GM21515 (cell line): Measurements from ENCODE around the gene N4BP2.

Experiments used
- ATAC-seq: cut with Tn5 transposase; IDR thresholded peaks from one replicate; pipeline ENCODE4 v1.9.1; 2021; ENCODE audit not compliant: unreplicated experiment

Gene N4BP2

DNA sequence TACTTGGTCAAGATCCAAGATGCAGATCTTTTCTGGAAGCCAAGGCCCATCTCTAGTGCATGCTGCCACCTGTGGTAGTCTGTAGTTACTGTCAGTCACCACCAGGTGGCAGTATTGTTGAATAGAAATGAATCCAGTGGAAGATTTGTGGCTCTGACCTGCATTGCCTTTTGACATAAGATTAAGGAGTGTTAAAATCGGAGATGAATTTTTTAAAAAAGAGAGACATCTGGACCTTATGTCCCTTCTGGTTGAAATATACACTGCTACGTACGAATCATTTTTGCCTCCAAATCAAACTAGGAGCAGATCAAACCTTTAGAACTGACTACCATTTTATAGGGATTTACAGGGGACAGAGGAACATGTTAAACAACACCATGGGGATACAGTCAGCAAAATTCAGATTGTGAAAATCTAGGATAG, 93.3 kb downstream of the N4BP2 start:
- ATAC-seq, result peak; percentile 69

DNA sequence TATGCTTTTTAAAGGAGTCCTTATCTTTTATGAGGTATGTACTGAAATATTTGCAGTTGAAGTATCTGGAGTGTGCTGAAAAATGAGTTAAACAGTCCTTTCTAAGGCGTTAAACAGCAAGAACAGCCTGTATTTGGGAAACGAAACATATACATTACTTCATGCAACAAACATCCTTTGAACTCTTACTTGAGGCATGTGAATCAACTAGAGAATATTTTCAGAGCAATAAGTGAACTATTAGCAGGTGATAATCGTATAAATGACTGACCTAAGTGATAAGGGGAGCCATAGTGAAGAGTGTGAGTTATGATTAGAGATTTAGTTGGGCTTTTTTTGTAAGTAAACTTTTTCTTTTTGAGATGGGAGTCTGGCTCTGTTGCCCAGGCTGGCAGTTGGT, 94.3 kb downstream of the N4BP2 start:
- ATAC-seq, result no peak

DNA sequence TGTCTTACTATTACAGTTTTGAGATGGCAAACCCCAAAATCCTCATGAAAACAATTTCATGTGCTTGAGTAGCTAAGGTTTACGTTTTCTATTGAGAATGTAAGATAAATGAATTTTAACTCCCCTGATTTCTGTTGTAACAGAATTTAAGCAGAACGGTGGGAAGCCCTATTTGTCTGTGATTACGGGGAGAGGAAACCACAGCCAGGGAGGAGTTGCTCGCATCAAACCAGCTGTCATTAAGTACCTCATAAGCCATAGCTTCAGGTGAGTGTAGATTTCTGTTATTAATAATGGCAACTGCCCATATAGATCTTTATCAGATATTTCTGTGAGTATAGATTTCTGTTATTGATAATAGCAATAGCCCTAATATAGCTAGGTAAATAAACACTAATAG, 96.0 kb downstream of the N4BP2 start:
- ATAC-seq, result no peak

DNA sequence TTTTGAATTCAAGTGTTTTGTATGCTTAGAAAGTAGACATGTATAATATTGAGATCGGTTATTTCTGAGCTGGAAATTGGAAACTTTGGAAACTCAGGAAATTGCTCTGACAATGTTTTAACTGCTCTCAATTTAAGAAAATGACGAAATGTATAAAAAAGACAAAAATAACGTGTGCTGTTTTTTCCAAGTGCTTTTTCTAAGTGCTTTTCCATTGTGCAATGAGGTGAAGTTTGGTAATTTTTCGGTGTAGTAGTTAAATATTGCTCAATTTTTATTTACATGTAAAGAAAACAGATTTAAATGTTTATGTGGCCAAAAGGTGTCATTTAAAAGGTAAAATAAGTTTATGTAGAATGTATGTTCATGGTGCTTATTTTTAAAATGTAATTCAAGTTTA, 100.8 kb downstream of the N4BP2 start:
- no peak for ATAC-seq

DNA sequence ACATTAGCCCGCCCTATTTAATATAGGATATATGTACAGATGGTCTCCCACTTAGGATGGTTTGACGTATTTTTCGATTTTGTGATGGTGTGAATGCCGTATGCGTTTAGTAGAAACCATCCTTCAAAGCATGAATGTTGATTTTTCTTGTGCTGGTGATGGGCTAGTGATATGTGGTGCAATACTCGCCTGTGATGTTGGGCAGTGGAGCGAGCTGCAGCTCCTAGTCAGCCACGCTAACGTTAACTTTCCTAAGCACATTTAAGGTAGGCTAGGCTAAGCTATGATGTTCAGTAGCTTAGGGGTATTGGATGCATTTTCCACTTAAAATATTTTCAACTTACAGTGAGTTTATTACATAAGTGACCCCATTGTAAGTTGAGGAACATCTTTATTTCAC, 103.6 kb downstream of the N4BP2 start:
- no peak for ATAC-seq

GRCh38 chr4:40164459-40164858, 107.8 kb downstream of the N4BP2 start:
- ATAC-seq, result no peak

DNA sequence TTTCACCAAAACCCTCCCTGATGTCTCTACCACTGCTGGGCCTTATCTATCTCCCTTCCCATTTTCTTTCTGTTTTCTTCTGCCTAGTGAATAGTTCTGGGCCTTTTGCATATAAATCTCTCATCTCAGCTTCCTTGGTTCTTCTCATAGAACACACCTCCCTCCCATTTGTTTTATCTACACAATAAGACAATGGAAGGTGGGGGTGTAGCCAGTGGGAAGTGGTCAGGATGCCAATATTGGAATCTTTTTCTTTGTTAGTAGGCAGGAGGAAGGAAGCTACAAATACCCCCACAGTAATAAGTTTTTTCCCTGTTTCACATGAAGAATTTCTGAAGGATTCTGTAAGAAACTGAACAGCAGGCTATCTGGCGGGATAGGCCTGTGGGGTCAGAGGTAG, 109.3 kb downstream of the N4BP2 start:
- no peak for ATAC-seq

DNA sequence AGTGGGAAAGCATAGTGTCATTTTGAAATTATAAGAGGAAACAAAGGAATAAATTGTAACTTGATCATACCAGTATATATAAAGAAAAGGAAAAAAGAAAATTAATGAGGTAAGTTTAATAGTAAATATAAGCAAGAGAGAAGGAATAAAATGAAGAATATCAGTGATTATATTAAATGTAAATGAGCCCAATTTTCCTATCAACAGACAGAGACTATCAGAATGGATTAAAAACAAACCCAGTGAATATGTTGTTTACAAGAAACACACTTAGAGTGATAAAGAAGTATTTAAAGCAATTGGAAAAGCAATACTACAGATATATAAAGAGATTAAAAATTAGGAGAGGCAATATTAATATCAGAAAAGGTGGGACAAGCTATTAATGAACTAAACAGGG, 111.4 kb downstream of the N4BP2 start:
- no peak for ATAC-seq

GRCh38 chr4:40170588-40170987, 113.9 kb downstream of the N4BP2 start:
- no peak for ATAC-seq

DNA sequence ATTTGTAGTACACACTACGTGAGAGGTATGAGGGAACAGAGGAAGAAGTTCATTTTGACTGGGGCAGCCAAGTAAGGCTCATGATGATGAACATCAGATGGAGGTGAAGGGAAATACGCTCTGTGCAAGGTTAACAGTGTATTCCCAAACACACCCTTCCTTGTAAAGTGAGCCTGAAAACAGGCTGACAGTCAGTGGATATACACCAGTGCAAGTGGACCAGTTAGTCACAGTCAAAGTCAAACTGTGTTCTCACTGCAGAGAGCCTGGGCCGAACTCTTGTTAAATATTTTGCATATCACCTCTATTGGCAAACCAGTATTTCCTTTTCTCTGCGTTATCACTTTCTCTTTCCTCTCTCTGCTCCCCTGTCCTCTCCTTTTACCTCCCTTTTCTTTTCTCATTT, 116.8 kb downstream of the N4BP2 start:
- ATAC-seq, result peak; percentile 65

DNA sequence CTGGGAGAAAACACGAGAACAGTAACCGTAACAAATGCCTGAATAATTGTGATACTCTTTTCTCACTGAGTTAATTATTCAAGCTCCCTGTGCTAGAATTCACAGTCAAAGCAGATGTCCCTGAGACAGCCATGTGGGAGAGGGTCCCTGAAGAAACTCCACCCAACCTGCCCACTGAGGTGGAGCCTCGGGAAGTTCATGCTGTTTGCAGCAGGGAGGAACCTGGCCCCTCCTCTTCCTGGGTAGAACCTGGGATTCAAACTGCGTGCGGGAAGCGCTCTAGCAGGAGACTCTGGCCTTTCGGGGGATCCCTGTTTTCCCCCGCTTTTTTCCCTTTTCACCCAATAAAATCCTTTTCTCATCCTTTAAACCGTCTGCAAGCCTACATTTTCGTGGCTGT, 120.0 kb downstream of the N4BP2 start:
- ATAC-seq, result no peak

- no peak for ATAC-seq
Measured at GRCh38 chr4:40177591-40177990, 120.9 kb downstream of the N4BP2 start.

DNA sequence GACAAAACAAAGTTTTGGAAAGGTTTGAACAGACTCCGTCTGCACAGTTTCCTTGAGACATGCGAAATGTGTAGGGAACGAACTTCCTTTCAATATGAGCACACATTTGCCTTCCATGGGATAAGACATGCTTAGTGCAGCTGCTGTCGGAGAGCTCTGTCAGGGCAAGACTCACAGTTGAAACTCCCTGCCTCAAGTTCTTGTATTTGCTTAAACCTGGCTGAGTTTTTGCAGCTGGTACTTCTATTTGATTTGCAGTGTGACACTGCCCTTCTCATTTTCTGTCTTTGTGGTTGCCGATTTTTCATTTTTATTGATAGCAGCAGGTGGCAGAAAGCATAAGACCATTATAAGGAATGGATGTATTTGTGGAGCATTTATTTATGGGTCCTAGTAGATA, 122.0 kb downstream of the N4BP2 start:
- ATAC-seq, result no peak

DNA sequence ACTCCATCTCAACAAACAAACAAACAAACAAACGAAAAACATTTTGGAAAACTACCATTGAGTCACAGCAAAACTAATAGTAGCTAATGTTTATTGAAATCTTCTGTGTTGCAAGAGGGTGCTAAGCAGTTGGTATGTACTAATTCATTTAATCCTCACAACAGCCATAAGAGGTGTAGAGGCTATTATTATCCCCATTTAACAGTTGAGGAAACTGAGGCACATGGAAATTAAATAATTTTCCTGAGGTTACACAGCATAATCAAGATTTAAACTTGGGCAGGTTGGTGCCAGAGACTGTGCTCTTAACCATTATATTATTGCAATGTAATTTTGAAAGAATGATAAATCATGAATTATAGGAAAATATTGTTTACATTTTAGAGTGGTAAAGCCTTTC, 122.7 kb downstream of the N4BP2 start:
- no peak for ATAC-seq

DNA sequence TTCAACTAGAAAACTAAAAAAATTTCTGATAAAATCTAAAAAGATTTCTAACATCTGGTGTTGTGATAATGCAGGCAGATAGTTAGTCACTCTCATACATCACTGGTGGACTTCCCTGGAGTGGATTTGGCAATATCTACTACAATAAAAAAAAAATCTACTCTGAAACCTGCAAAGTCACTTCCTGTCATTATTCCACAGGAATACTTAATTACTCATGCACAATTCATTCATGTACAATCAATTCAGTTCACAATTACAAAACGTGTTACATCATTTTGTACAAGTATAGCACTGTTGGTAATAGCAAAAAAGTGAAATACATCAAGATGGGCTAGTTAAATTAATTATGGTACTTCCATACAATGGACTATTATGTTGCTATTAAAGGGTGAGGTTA, 123.7 kb downstream of the N4BP2 start:
- ATAC-seq, result no peak

- ATAC-seq, result no peak
Measured at GRCh38 chr4:40182001-40182400, 125.4 kb downstream of the N4BP2 start.

DNA sequence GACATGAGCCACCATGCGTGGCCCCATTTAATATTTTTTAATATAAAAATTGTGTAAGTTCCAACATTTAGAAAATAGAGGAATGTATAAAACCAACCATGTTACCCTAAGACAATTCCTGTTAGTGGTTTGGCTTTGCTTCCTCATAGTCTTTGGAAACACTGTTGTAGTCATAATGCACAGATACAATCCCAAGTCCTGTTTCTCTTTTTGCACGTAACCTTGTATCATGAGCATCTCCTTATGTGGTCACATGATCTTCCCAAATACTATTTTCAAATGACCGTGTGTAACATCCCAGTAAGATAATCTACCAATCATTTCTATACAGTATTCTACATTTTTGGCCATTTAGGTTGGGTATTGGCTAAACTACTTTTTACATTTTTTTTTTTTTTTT, 126.3 kb downstream of the N4BP2 start:
- ATAC-seq, result no peak

- ATAC-seq, result no peak
Measured at GRCh38 chr4:40183615-40184411, 127.2 kb downstream of the N4BP2 start.

DNA sequence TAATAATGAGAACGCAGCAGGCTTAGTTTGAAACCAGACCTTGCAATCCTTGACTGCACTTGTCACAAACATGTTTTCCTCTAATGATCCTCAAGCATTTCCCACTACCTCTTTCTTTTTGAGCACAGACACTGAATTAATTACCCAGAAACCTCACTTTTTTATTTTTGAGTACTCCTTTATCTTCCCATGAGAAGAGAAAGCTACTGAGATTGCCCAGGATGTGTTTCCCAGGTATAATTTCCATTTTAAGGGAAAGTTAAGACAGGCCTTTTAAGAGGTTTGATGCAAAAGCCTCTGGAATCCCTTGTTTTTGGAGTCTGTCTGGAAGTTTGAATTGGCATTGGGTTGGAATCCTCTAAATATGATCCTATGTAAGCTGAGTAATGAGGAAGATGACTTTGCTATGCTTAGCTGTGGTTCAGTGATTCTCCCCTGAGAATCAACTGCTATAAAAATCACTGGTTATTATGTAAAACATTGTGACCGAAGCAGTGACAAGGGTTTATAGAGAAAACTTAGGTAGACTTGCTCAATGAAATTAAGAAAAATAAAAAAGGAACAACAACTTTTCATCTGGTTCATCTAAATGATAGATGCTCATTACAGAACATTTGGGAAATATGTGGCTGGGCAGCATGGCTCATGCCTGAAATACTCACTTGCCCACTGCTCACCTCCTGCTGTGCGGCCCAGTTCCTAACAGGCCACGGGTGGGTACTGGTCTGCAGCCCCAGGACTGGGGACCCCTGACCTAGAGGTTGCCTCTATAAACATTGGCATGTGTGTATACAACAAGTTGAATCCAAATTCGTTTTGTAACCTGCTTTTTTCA, 129.4 kb downstream of the N4BP2 start:
- peak; percentile 45 for ATAC-seq

DNA sequence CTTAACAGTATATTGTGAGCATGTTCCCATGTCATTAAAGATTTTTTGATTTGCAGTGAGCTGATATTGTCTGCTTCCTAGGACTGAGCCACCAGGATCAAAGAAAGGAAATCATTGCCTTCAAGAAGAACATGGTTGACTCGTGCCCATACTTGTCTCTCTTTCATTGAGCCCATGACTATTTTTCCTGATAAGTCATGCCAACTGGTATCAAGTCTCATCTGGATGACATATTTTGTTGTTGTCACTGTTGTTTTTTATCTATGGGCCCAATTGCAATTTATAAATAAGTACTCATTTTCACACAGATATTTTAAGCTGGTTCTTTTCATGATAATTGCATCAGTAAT, 130.0 kb downstream of the N4BP2 start:
- ATAC-seq, result no peak

DNA sequence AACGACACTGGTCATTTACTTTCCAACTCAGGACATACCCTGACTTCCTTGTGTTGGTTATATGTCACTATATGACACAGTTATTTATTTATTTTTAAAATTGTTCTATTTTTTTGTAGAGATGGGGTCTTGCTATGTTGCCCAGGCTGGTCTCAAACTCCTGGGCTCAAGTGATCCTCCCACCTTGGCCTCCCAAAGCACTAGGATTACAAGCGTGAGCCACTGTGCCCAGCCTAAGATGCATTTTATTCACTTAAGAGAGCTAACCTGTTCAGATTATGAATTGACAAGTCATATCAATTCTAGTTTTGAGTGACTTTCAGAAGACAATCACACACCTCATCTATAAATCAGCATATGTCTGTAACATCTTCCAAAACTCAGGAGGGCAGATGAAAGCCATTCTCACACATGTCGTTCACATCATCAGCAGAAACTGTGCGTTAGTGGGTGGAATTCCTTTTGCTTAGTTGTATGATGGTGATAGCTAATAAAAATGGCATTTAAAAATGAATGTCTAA, 130.8 kb downstream of the N4BP2 start:
- ATAC-seq, result no peak

- ATAC-seq, result no peak
Measured at GRCh38 chr4:40190019-40190418, 133.4 kb downstream of the N4BP2 start.
